A673 (cell line): ENCODE measurements around the gene MMP24OS. TPM values are rescaled to one million over a fixed set of nuclear protein-coding genes. Genes with fewer than 3 reads are reported as not detected.

Experiments
- BruUV-seq: library from RNA; stranded (reverse); fragments of 400-500 nt; replicated peaks from 2 replicates; lab custom pipeline; 2021; lab: Mats Ljungman, UMichigan
- CTCF ChIA-PET: fragments of 300-600 bp; sonication (Branson Sonifier 250); formaldehyde crosslinking; loops from one replicate; lab custom pipeline; 2022; ENCODE audit warnings: antibody characterized with exemption; lab: Charles Lee
- POLR2A ChIA-PET: fragments of 300-600 bp; sonication (Branson Sonifier 250); formaldehyde crosslinking; loops from one replicate; lab custom pipeline; 2022; ENCODE audit warnings: antibody characterized with exemption; ENCODE audit not compliant: low non-redundant PET; lab: Charles Lee
- DNase-seq: peaks from one replicate; pipeline ENCODE4 v3.0.0-alpha.2; 2015; ENCODE audit warnings: low spot score
- H3K27ac ChIP-seq: fragments of 200-600 bp; sonication (generic); 2 replicates; pipeline ENCODE4 v1.5.1; 2016; ENCODE audit warnings: mixed run types, low read depth, mild to moderate bottlenecking, mixed read lengths, antibody characterized with exemption, low read length; ENCODE audit not compliant: poor library complexity, severe bottlenecking
- H3K27me3 ChIP-seq: fragments of 200-600 bp; sonication (generic); replicated peaks from 2 replicates; pipeline ENCODE4 v1.6.1; 2017; ENCODE audit warnings: mixed run types, low read depth, mild to moderate bottlenecking, mixed read lengths, antibody characterized with exemption, low read length; ENCODE audit not compliant: insufficient read depth, poor library complexity
- H3K36me3 ChIP-seq: fragments of 200-600 bp; sonication (generic); 2 replicates; pipeline ENCODE4 v1.6.1; 2016; ENCODE audit warnings: mixed run types, mild to moderate bottlenecking, mixed read lengths, antibody characterized with exemption, low read length; ENCODE audit not compliant: insufficient read depth, poor library complexity, severe bottlenecking
- H3K4me1 ChIP-seq: fragments of 200-600 bp; sonication (generic); 2 replicates; pipeline ENCODE4 v1.6.1; 2017; ENCODE audit warnings: mixed run types, mild to moderate bottlenecking, mixed read lengths, antibody characterized with exemption, low read length; ENCODE audit not compliant: insufficient read depth, poor library complexity, severe bottlenecking
- H3K4me3 ChIP-seq: fragments of 200-600 bp; sonication (generic); 2 replicates; pipeline ENCODE4 v1.5.1; 2016; ENCODE audit warnings: low read depth, mixed run types, mild to moderate bottlenecking, mixed read lengths, low read length; ENCODE audit not compliant: poor library complexity, severe bottlenecking
- H3K9me3 ChIP-seq: fragments of 200-600 bp; sonication (generic); 2 replicates; pipeline ENCODE4 v1.6.1; 2016; ENCODE audit warnings: mixed run types, low read depth, mild to moderate bottlenecking, mixed read lengths, antibody characterized with exemption, low read length; ENCODE audit not compliant: poor library complexity, severe bottlenecking
- CTCF ChIP-seq: fragments of 300-800, 200-600 bp; sonication (generic); conservative IDR thresholded peaks from 2 replicates; pipeline ENCODE4 v1.5.1; 2017; ENCODE audit warnings: low read depth, mild to moderate bottlenecking, antibody characterized with exemption, low read length, moderate library complexity, mixed read lengths
- EZH2 ChIP-seq: fragments of 200-600 bp; sonication (generic); IDR thresholded peaks from 2 replicates; pipeline ENCODE4 v1.6.1; 2017; ENCODE audit warnings: borderline replicate concordance, low read depth, mild to moderate bottlenecking, mixed read lengths, antibody characterized with exemption, low read length; ENCODE audit not compliant: poor library complexity, severe bottlenecking
- intact Hi-C: fragments of 100-400 bp; cut with micrococcal nuclease; formaldehyde crosslinking; loops from one replicate; pipeline ENCODE4 v1.10.0; 2022; ENCODE audit not compliant: unreplicated experiment
- total RNA-seq: library from RNA; stranded (reverse); gene quantifications from 2 replicates; pipeline ENCODE4 v1.2.3, GENCODE V29; 2021

Gene MMP24OS
- total RNA-seq, 1 experiment from 2014 or later, result 26.2 TPM

- no TSS peak for BruUV-seq
- peaks cover 3% of the 10 kb centered on the region for H3K36me3 ChIP-seq
- peaks cover 6% of the 10 kb centered on the region for H3K4me1 ChIP-seq
- H3K4me3 ChIP-seq, result no peak overlapping the region
- no peak overlapping the region for H3K27ac ChIP-seq
- CTCF ChIA-PET, result no interaction called here
- POLR2A ChIA-PET, result no interaction called here
- no peaks in the 10 kb centered on the region for H3K27me3 ChIP-seq
- no peak for TF ChIP-seq CTCF
- no peak for TF ChIP-seq EZH2
- no peak for DNase-seq
- no peaks in the 10 kb centered on the region for H3K9me3 ChIP-seq
- intact Hi-C loops, result no loop called here
These were observed 4.3 kb downstream of the MMP24OS start for GRCh38 chr20:35273449-35274171.

GRCh38 chr20:35271904-35272303, 6.0 kb downstream of the MMP24OS start:
- no peaks in the 10 kb centered on the region for H3K27me3 ChIP-seq
- CTCF ChIA-PET, result interaction anchor here (1.0 kb wide), 1 partner anchor 127 kb away, joined by 3 read pairs; no protein-coding TSS in a partner anchor
- no peaks in the 10 kb centered on the region for H3K9me3 ChIP-seq
- POLR2A ChIA-PET, result no interaction called here
- no peak overlapping the region for H3K27ac ChIP-seq
- no peaks in the 10 kb centered on the region for H3K36me3 ChIP-seq
- no peak for DNase-seq
- BruUV-seq, result no TSS peak
- H3K4me1 ChIP-seq, result peaks cover 3% of the 10 kb centered on the region
- intact Hi-C loops, result no loop called here
- TF ChIP-seq EZH2, result no peak
- no peak for TF ChIP-seq CTCF
- H3K4me3 ChIP-seq, result no peak overlapping the region

- CTCF ChIA-PET, result interaction anchor here (1.0 kb wide), 1 partner anchor 126 kb away, joined by 3 read pairs; no protein-coding TSS in a partner anchor
- no peak for TF ChIP-seq CTCF
- no peak for TF ChIP-seq EZH2
- Histone ChIP-seq H3K4me1 (no peaks in the 10 kb centered on the region), H3K27me3 (no peaks in the 10 kb centered on the region), H3K27ac (no peak overlapping the region), H3K9me3 (no peaks in the 10 kb centered on the region), H3K4me3 (no peak overlapping the region), H3K36me3 (no peaks in the 10 kb centered on the region)
- no TSS peak for BruUV-seq
- no peak for DNase-seq
- POLR2A ChIA-PET, result no interaction called here
- intact Hi-C loops, result no loop called here
These were observed 6.6 kb downstream of the MMP24OS start for GRCh38 chr20:35271073-35271882.
